NT2/D1 (cell line): ENCODE results near the gene ZFYVE21.

Experiments
- YY1 ChIP-seq: IDR thresholded peaks from 2 replicates; pipeline ENCODE4 v1.6.1; 2011; ENCODE audit not compliant: insufficient read length, insufficient read depth
- ZNF274 ChIP-seq: IDR thresholded peaks from 2 replicates; pipeline ENCODE4 v1.6.1; 2011; ENCODE audit warnings: mild to moderate bottlenecking, low read depth, low read length

DNA sequence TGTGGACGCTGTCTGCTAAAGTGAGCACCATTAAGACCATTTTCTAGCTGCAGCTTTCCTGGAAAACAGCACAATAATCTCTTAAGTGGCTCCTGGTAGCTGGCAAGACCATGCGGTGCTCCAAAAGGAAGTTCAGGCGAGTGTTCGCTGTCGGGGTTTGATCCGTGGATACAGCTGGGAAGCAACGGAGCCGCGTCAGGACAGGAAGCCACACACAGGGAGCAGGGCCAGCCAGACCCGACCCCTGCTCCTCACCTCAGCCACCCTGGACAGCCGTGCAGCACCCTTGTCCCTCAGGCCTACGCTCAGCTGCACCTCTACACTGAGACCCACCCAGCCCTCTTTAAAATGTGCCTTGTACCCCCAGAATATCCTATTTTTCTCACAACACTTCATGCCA, 19.4 kb downstream of the ZFYVE21 start:
- no peak for TF ChIP-seq YY1
- TF ChIP-seq ZNF274, result no peak
